Loucy (cell line): ENCODE results near the gene ALCAM.
"Not testable (repeated sequence)": the region's sequence is repeated elsewhere in the genome, so short reads cannot be mapped to it uniquely, and the experiment has no call there.

Experiments used
- H2AFZ ChIP-seq: fragments of 200-600 bp; sonication (generic); 2 replicates; pipeline ENCODE4 v1.6.0; 2016; ENCODE audit warnings: antibody characterized with exemption, mild to moderate bottlenecking, low read length, moderate library complexity
- H3F3A ChIP-seq: fragments of 200-600 bp; 2 replicates; pipeline ENCODE4 v1.6.0; 2016; ENCODE audit warnings: antibody characterized with exemption, low read depth, mild to moderate bottlenecking
- H3K27me3 ChIP-seq: fragments of 200-600 bp; sonication (generic); 2 replicates; pipeline ENCODE4 v1.6.1; 2014; ENCODE audit warnings: low read length, mild to moderate bottlenecking; ENCODE audit not compliant: insufficient read depth, poor library complexity, severe bottlenecking
- H3K36me3 ChIP-seq: fragments of 200-600 bp; sonication (generic); 2 replicates; pipeline ENCODE4 v1.6.1; 2016; ENCODE audit warnings: low read length; ENCODE audit not compliant: insufficient read depth
- H3K4me1 ChIP-seq: fragments of 200-600 bp; sonication (generic); 2 replicates; pipeline ENCODE4 v1.5.1; 2014; ENCODE audit warnings: low read length, mild to moderate bottlenecking; ENCODE audit not compliant: insufficient read depth, poor library complexity, severe bottlenecking
- H3K4me2 ChIP-seq: fragments of 200-600 bp; sonication (generic); 2 replicates; pipeline ENCODE4 v1.6.0; 2014; ENCODE audit warnings: antibody characterized with exemption, low read length, low read depth, mild to moderate bottlenecking; ENCODE audit not compliant: poor library complexity, severe bottlenecking
- H3K4me3 ChIP-seq: fragments of 200-600 bp; sonication (generic); 2 replicates; pipeline ENCODE4 v1.5.1; 2014; ENCODE audit warnings: low read length, mild to moderate bottlenecking, mixed read lengths; ENCODE audit not compliant: poor library complexity, severe bottlenecking
- H3K79me2 ChIP-seq: fragments of 200-600 bp; sonication (generic); 2 replicates; pipeline ENCODE4 v1.6.1; 2014; ENCODE audit warnings: low read length; ENCODE audit not compliant: insufficient read depth
- H3K9ac ChIP-seq: fragments of 200-600 bp; sonication (generic); 2 replicates; pipeline ENCODE4 v1.6.0; 2014; ENCODE audit warnings: mild to moderate bottlenecking, low read depth, low read length, moderate library complexity; ENCODE audit not compliant: poor library complexity, severe bottlenecking
- H3K9me2 ChIP-seq: fragments of 200-600 bp; sonication (generic); replicated peaks from 2 replicates; pipeline ENCODE4 v1.6.1; 2016; ENCODE audit warnings: low read depth, low read length, mixed read lengths
- H3K9me3 ChIP-seq: fragments of 200-600 bp; sonication (generic); 2 replicates; pipeline ENCODE4 v1.6.1; 2014; ENCODE audit warnings: mild to moderate bottlenecking, antibody characterized with exemption, low read length, low read depth; ENCODE audit not compliant: insufficient read depth
- H4K20me1 ChIP-seq: fragments of 200-600 bp; sonication (generic); 2 replicates; pipeline ENCODE4 v1.6.0; 2014; ENCODE audit warnings: antibody characterized with exemption, low read length, mild to moderate bottlenecking; ENCODE audit not compliant: insufficient read depth, poor library complexity, severe bottlenecking
- EZH2phosphoT487 ChIP-seq: fragments of 200-600 bp; IDR thresholded peaks from 2 replicates; pipeline ENCODE4 v1.6.1; 2018; ENCODE audit warnings: antibody characterized with exemption, mild to moderate bottlenecking, moderate library complexity, borderline replicate concordance
- TF ChIP-seq, protein P1 (sequence below): fragments of 200-600 bp; sonication (generic); conservative IDR thresholded peaks from 2 replicates; pipeline ENCODE4 v1.5.1; 2014; ENCODE audit warnings: mild to moderate bottlenecking, antibody characterized with exemption, low read length

The ALCAM gene

DNA sequence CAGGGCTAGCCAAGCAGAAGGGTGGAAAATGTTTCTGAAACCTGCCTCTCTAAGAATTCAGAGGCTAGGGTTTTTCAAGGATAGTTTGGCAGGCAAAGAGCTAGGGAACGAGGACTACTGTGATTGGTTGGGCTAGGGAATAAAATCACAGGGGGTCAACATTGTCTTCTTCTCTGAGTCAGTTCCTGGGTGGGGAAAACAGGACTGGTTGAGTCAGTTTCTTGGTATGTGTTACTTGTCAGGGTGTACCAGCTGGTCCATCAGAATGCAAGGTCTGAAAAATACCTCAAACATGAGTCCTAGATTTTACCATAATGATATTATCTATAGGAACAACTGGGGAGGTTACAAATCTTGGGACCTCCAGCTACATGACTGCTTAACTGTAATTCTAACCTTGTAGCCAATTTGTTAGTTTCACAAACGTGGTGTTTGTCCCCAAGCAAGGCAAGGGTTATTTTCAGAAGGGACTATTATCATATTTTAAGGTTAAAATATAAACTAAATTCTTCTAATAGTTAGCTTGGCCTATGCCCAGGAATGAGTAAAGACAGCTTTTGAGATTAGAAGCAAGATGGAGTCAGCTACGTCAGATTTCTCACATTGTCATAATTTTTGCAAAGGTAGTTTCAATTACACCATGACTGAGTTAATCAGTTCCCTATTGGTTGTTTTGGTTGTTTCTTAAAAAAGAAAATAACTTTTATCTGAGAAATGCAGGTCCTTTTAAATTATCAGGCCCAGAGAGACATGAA lies 231.5 kb downstream of the ALCAM start:
- Histone ChIP-seq H3K27me3 (no peaks in the 10 kb centered on the region), H3K4me3 (no peak overlapping the region), H3K9ac (no peak overlapping the region), H2AFZ (no peak overlapping the region), H3K4me2 (no peak overlapping the region), H3K9me2 (no peaks in the 10 kb centered on the region), H3K79me2 (no peaks in the 10 kb centered on the region), H4K20me1 (no peaks in the 10 kb centered on the region), H3K4me1 (no peaks in the 10 kb centered on the region), H3F3A (no peaks in the 10 kb centered on the region), H3K36me3 (no peaks in the 10 kb centered on the region), H3K9me3 (no peaks in the 10 kb centered on the region)
- TF ChIP-seq EZH2phosphoT487 = no peak
- TF ChIP-seq, protein P1, sequence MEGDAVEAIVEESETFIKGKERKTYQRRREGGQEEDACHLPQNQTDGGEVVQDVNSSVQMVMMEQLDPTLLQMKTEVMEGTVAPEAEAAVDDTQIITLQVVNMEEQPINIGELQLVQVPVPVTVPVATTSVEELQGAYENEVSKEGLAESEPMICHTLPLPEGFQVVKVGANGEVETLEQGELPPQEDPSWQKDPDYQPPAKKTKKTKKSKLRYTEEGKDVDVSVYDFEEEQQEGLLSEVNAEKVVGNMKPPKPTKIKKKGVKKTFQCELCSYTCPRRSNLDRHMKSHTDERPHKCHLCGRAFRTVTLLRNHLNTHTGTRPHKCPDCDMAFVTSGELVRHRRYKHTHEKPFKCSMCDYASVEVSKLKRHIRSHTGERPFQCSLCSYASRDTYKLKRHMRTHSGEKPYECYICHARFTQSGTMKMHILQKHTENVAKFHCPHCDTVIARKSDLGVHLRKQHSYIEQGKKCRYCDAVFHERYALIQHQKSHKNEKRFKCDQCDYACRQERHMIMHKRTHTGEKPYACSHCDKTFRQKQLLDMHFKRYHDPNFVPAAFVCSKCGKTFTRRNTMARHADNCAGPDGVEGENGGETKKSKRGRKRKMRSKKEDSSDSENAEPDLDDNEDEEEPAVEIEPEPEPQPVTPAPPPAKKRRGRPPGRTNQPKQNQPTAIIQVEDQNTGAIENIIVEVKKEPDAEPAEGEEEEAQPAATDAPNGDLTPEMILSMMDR = no peak

DNA sequence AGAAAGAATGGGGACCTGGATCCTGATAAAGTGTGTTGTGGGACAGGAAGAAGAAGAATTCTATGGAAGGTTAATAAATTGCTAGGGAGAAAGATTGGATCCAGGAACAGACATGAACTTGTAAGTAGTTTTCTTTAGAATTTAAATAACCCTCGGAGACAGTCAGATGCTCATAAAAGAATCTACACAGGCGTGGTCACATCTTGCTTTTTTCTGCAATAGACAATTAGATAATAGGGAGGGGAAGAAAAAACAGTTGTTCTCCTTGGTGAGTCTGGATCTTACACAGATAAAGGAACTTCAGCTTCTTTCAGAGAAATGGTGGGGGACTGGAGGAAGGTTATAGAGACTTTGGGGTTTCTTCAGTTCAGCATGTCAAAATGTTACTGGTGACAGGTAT lies 232.6 kb downstream of the ALCAM start:
- no peak for TF ChIP-seq EZH2phosphoT487
- TF ChIP-seq, protein P1 = no peak
- H2AFZ ChIP-seq = no peak overlapping the region
- H3K4me1 ChIP-seq = no peaks in the 10 kb centered on the region
- H3K36me3 ChIP-seq = no peaks in the 10 kb centered on the region
- H3K9me3 ChIP-seq = no peaks in the 10 kb centered on the region
- no peak overlapping the region for H3K9ac ChIP-seq
- no peaks in the 10 kb centered on the region for H3K27me3 ChIP-seq
- no peaks in the 10 kb centered on the region for H4K20me1 ChIP-seq
- H3K79me2 ChIP-seq = no peaks in the 10 kb centered on the region
- no peaks in the 10 kb centered on the region for H3K9me2 ChIP-seq
- H3F3A ChIP-seq = no peaks in the 10 kb centered on the region
- no peak overlapping the region for H3K4me3 ChIP-seq
- no peak overlapping the region for H3K4me2 ChIP-seq

DNA sequence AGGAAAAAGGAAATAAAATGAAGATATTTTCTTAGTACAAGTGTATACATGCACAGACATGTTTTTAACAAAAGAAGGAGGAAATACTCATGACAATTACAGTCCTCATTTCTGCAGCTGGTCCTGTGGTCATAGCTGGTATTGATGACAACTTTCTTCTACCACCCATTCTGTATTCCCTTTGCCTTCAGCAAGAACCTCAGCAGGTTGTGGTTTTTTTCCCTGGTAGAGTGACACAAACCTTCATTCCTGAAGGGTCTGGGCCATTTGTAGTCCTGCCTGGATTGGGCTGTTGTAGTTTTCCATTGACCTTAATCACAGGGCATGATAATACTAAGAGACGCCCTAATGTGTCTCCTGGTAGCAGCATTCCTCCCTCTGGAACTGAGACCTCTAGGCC lies 235.0 kb downstream of the ALCAM start:
- not testable (repeated sequence) for H3K9me2 ChIP-seq, H3K79me2 ChIP-seq, H3K36me3 ChIP-seq, H3F3A ChIP-seq, H3K4me2 ChIP-seq, H3K27me3 ChIP-seq, H3K9me3 ChIP-seq, H2AFZ ChIP-seq, H3K4me3 ChIP-seq, H3K4me1 ChIP-seq, H4K20me1 ChIP-seq, H3K9ac ChIP-seq

DNA sequence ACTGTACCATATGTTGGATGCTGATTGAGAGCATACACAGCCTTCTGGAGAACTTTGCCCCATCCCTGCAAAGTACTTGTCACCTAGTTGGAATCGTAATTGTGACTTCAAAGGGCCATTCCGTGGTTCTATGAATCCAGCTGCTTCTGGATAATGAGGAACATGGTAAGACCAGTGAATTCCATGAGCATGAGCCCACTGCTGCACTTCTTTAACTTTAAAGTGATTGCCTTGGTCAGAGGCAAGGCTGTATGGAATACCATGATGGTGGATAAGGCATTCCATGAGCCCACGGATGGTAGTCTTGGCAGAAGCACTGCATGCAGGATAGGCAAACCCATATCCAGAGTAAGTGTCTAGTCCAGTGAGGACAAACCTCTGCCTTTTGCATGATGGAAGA lies 235.6 kb downstream of the ALCAM start:
- H3K9me2 ChIP-seq, H3K9ac ChIP-seq, H2AFZ ChIP-seq, H3K36me3 ChIP-seq, H3K4me2 ChIP-seq, H3K4me3 ChIP-seq, H4K20me1 ChIP-seq, H3K4me1 ChIP-seq, H3K79me2 ChIP-seq, H3K9me3 ChIP-seq, H3F3A ChIP-seq, H3K27me3 ChIP-seq: not testable (repeated sequence)

- not testable (repeated sequence) for H4K20me1 ChIP-seq, H3K9me3 ChIP-seq, H3K79me2 ChIP-seq, H3K27me3 ChIP-seq, H3K36me3 ChIP-seq, H3K4me1 ChIP-seq, H3K4me2 ChIP-seq, H3K9me2 ChIP-seq, H3K4me3 ChIP-seq, H3K9ac ChIP-seq, H2AFZ ChIP-seq, H3F3A ChIP-seq
These were observed 236.8 kb downstream of the ALCAM start for GRCh38 chr3:105603516-105603915.
